Dendritic cell treated with granulocyte-macrophage colony-stimulating factor and Interleukin-4, amounts not matched to agents 40 ng/mL and 50 ng/mL, for 4 days (primary cell): ENCODE measurements around the gene KIF21B.

Source experiments
- H3K27ac Mint-ChIP-seq: one replicate; pipeline ENCODE4 v1.8.0; 2022; ENCODE audit warnings: mild to moderate bottlenecking, mixed read lengths
- H3K27me3 Mint-ChIP-seq: one replicate; pipeline ENCODE4 v1.8.0; 2022; ENCODE audit warnings: mild to moderate bottlenecking, mixed read lengths
- H3K36me3 Mint-ChIP-seq: one replicate; pipeline ENCODE4 v1.8.0; 2022; ENCODE audit warnings: low read depth, mixed read lengths
- H3K4me1 Mint-ChIP-seq: one replicate; pipeline ENCODE4 v1.8.0; 2022; ENCODE audit warnings: low read depth, mixed read lengths
- H3K4me3 Mint-ChIP-seq: one replicate; pipeline ENCODE4 v1.8.0; 2022; ENCODE audit warnings: mild to moderate bottlenecking, moderate library complexity, mixed read lengths
- H3K9me3 Mint-ChIP-seq: one replicate; pipeline ENCODE4 v1.8.0; 2022; ENCODE audit warnings: mixed read lengths
- intact Hi-C: fragments of 100-400 bp; cut with micrococcal nuclease; formaldehyde crosslinking; loops from one replicate; pipeline ENCODE4 v1.15.0; 2022

Gene KIF21B

GRCh38 chr1:200925831-200926230 is 97.7 kb downstream of the KIF21B start:
- H3K4me3 Mint-ChIP-seq, result no peak overlapping the region
- intact Hi-C loops, result no loop called here
- no peaks in the 10 kb centered on the region for H3K36me3 Mint-ChIP-seq
- H3K4me1 Mint-ChIP-seq, result peaks cover 11% of the 10 kb centered on the region
- peaks cover 4% of the 10 kb centered on the region for H3K9me3 Mint-ChIP-seq
- peaks cover 2% of the 10 kb centered on the region for H3K27me3 Mint-ChIP-seq
- no peak overlapping the region for H3K27ac Mint-ChIP-seq

- no peak overlapping the region for H3K27ac Mint-ChIP-seq
- H3K27me3 Mint-ChIP-seq, result peaks cover 2% of the 10 kb centered on the region
- H3K4me1 Mint-ChIP-seq, result peaks cover 6% of the 10 kb centered on the region
- intact Hi-C loops, result no loop called here
- H3K9me3 Mint-ChIP-seq, result no peaks in the 10 kb centered on the region
- no peaks in the 10 kb centered on the region for H3K36me3 Mint-ChIP-seq
- no peak overlapping the region for H3K4me3 Mint-ChIP-seq
Observed at GRCh38 chr1:200923601-200924000, 99.9 kb downstream of the KIF21B start.

GRCh38 chr1:200922406-200922805 is 101.1 kb downstream of the KIF21B start:
- Mint-ChIP-seq H3K4me3 (no peak overlapping the region), H3K27me3 (peaks cover 2% of the 10 kb centered on the region), H3K4me1 (peaks cover 6% of the 10 kb centered on the region), H3K9me3 (no peaks in the 10 kb centered on the region), H3K27ac (no peak overlapping the region), H3K36me3 (no peaks in the 10 kb centered on the region)
- intact Hi-C loops, result no loop called here

GRCh38 chr1:200921571-200922110 is 101.9 kb downstream of the KIF21B start:
- intact Hi-C loops, result no loop called here
- no peaks in the 10 kb centered on the region for H3K9me3 Mint-ChIP-seq
- H3K36me3 Mint-ChIP-seq, result no peaks in the 10 kb centered on the region
- peaks cover 2% of the 10 kb centered on the region for H3K27me3 Mint-ChIP-seq
- no peak overlapping the region for H3K27ac Mint-ChIP-seq
- peaks cover 6% of the 10 kb centered on the region for H3K4me1 Mint-ChIP-seq
- no peak overlapping the region for H3K4me3 Mint-ChIP-seq
